GM12874 (cell line): ENCODE measurements around the gene RNF13.

ENCODE experiments used
- TF ChIP-seq, protein P1 (sequence below): IDR thresholded peaks from 2 replicates; pipeline ENCODE4 v1.5.1; 2011; ENCODE audit warnings: low read depth, mild to moderate bottlenecking, control low read depth, low read length, moderate library complexity; ENCODE audit not compliant: insufficient read depth

Gene RNF13

GRCh38 chr3:149933858-149934257 lies 120.8 kb downstream of the RNF13 start:
- TF ChIP-seq, protein P1, sequence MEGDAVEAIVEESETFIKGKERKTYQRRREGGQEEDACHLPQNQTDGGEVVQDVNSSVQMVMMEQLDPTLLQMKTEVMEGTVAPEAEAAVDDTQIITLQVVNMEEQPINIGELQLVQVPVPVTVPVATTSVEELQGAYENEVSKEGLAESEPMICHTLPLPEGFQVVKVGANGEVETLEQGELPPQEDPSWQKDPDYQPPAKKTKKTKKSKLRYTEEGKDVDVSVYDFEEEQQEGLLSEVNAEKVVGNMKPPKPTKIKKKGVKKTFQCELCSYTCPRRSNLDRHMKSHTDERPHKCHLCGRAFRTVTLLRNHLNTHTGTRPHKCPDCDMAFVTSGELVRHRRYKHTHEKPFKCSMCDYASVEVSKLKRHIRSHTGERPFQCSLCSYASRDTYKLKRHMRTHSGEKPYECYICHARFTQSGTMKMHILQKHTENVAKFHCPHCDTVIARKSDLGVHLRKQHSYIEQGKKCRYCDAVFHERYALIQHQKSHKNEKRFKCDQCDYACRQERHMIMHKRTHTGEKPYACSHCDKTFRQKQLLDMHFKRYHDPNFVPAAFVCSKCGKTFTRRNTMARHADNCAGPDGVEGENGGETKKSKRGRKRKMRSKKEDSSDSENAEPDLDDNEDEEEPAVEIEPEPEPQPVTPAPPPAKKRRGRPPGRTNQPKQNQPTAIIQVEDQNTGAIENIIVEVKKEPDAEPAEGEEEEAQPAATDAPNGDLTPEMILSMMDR = no peak

- TF ChIP-seq, protein P1 = no peak
Observed at GRCh38 chr3:149934524-149934923, 121.5 kb downstream of the RNF13 start.

- TF ChIP-seq, protein P1 = peak; percentile 69
Observed at GRCh38 chr3:149936812-149937230, 123.8 kb downstream of the RNF13 start.

DNA sequence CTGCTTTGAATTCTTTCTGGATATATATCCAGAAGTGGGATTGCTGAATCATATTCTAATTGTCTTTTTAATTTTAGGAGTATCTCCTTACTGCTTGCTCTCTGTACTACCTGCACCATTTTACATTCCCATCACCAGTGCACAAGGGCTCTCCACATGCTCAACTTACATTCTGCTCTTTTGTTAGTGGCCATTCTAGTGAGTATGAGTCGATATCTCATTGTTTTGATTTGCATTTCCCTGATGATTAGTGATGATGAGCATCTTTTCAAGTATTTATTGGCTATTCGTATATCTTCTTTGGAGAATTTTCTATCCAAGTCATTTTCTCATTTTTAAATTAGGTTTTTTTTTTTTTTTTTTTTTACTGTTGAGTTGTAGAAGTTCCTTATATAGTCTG lies 128.2 kb downstream of the RNF13 start:
- TF ChIP-seq, protein P1 = no peak

DNA sequence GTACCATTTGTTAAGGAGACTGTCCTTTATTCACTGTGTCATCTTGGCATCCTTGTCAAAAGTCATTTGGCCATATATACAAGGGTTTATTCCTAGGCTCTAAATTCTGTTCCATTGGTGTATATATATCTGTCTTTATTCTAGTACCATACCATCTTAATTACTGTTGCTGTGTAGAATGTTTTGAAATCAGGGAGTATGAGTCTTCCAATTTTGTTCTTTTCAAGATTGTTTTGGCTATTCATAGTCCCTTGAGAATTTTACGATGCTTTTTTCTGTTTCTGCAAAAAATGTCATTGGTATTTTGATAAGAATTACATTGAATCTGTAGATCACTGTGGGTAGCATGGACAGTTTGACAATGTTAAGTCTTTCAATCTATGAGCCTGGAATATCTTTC lies 128.9 kb downstream of the RNF13 start:
- TF ChIP-seq, protein P1 = no peak

- TF ChIP-seq, protein P1 = no peak
Observed at GRCh38 chr3:149942409-149942808, 129.4 kb downstream of the RNF13 start.

GRCh38 chr3:149947231-149947630 lies 134.2 kb downstream of the RNF13 start:
- TF ChIP-seq, protein P1 = no peak

GRCh38 chr3:149949181-149949580 lies 136.2 kb downstream of the RNF13 start:
- TF ChIP-seq, protein P1 = no peak
